Epithelial cell of esophagus (primary cell): Measurements from ENCODE around the gene SYT15.

ENCODE experiments used
- DNase-seq: peaks from one replicate; pipeline ENCODE4 v3.0.0; 2010; ENCODE audit warnings: low read depth
- H3K4me3 ChIP-seq: 2 replicates; pipeline ENCODE4 v1.5.1; 2011; ENCODE audit warnings: mild to moderate bottlenecking, low read length, control low read depth
- CTCF ChIP-seq: IDR thresholded peaks from 2 replicates; pipeline ENCODE4 v1.5.1; 2011; ENCODE audit warnings: low read depth, mild to moderate bottlenecking, low read length, control low read depth, inconsistent platforms; ENCODE audit not compliant: insufficient read depth; ENCODE audit errors: missing control alignments

Gene SYT15

GRCh38 chr10:46538155-46538554 lies 40.8 kb upstream of the SYT15 start:
- DNase-seq = no peak
- H3K4me3 ChIP-seq = no peak overlapping the region
- no peak for TF ChIP-seq CTCF

GRCh38 chr10:46538717-46539426 lies 40.1 kb upstream of the SYT15 start:
- no peak for DNase-seq
- TF ChIP-seq CTCF = no peak

GRCh38 chr10:46539596-46540411 lies 39.1 kb upstream of the SYT15 start:
- DNase-seq = no peak
- no peak overlapping the region for H3K4me3 ChIP-seq
- TF ChIP-seq CTCF = no peak

More at GRCh38 chr10:46538717-46539426, 40.1 kb upstream of the SYT15 start:
- no peak overlapping the region for H3K4me3 ChIP-seq

GRCh38 chr10:46540412-46541016 lies 38.4 kb upstream of the SYT15 start:
- DNase-seq = no peak
- TF ChIP-seq CTCF = no peak

GRCh38 chr10:46541017-46541661 lies 37.8 kb upstream of the SYT15 start:
- DNase-seq = no peak
- H3K4me3 ChIP-seq = no peak overlapping the region
- no peak for TF ChIP-seq CTCF

More at GRCh38 chr10:46540412-46541016, 38.4 kb upstream of the SYT15 start:
- no peak overlapping the region for H3K4me3 ChIP-seq

- H3K4me3 ChIP-seq = no peak overlapping the region
- DNase-seq = no peak
- TF ChIP-seq CTCF = no peak
Measured at GRCh38 chr10:46541735-46542566, 37.0 kb upstream of the SYT15 start.
